Raji (cell line): ENCODE results near the gene POLD2.

ENCODE experiments used
- POLR2A ChIP-seq: IDR thresholded peaks from 2 replicates; pipeline ENCODE4 v1.6.1; 2011; ENCODE audit warnings: low read depth, low read length, control low read depth; ENCODE audit not compliant: insufficient read depth

POLD2 gene

GRCh38 chr7:44094365-44094764 is 29.0 kb downstream of the POLD2 start:
- TF ChIP-seq POLR2A = no peak

GRCh38 chr7:44093102-44093641 is 30.2 kb downstream of the POLD2 start:
- no peak for TF ChIP-seq POLR2A

- TF ChIP-seq POLR2A = no peak
Observed at GRCh38 chr7:44087911-44088838, 35.2 kb downstream of the POLD2 start.

GRCh38 chr7:44086627-44087026 is 36.7 kb downstream of the POLD2 start:
- TF ChIP-seq POLR2A = no peak

- no peak for TF ChIP-seq POLR2A
Observed at GRCh38 chr7:44085546-44085945, 37.8 kb downstream of the POLD2 start.

- TF ChIP-seq POLR2A = no peak
Observed at GRCh38 chr7:44084701-44085100, 38.6 kb downstream of the POLD2 start.

- no peak for TF ChIP-seq POLR2A
Observed at GRCh38 chr7:44083796-44084195, 39.6 kb downstream of the POLD2 start.

- TF ChIP-seq POLR2A = peak; percentile 47
Observed at GRCh38 chr7:44082541-44083207, 40.7 kb downstream of the POLD2 start.

GRCh38 chr7:44081266-44081748 is 42.0 kb downstream of the POLD2 start:
- TF ChIP-seq POLR2A = peak; percentile 29

- no peak for TF ChIP-seq POLR2A
Observed at GRCh38 chr7:44080686-44081265, 42.6 kb downstream of the POLD2 start.

- TF ChIP-seq POLR2A = no peak
Observed at GRCh38 chr7:44080118-44080517, 43.2 kb downstream of the POLD2 start.

GRCh38 chr7:44079331-44080021 is 43.9 kb downstream of the POLD2 start:
- no peak for TF ChIP-seq POLR2A

- no peak for TF ChIP-seq POLR2A
Observed at GRCh38 chr7:44078521-44078920, 44.8 kb downstream of the POLD2 start.

- no peak for TF ChIP-seq POLR2A
Observed at GRCh38 chr7:44077681-44078091, 45.7 kb downstream of the POLD2 start.

- TF ChIP-seq POLR2A = no peak
Observed at GRCh38 chr7:44077061-44077460, 46.3 kb downstream of the POLD2 start.
